Measurements from ENCODE around the gene HSPB6.

- TF ChIP-seq CTCF (optimal IDR thresholded peaks at IDR 0.05 in 1 of 3, IDR thresholded peaks at IDR 0.05 in 1 of 3, conservative IDR thresholded peaks at IDR 0.05 in 1 of 3; ENCODE audit: extremely low read depth in 1 of 3, insufficient read depth in 2 of 3, low read length in 3 of 3), result no peak
- no peak for TF ChIP-seq EZH2 (IDR thresholded peaks at IDR 0.05; ENCODE audit: low read length)
Measured at GRCh38 chr19:35754370-35755130, 2.3 kb downstream of the HSPB6 start.
